Lower leg skin (tissue), 3 donors: ENCODE measurements around the gene MYCBP2.

Experiments
- CTCF ChIP-seq, 3 donors: fragments of 450-650 bp; IDR thresholded peaks; one replicate each; pipeline ENCODE4 v1.5.1; 2016; ENCODE audit warnings: antibody characterized with exemption in 3 of 3, mild to moderate bottlenecking in 3 of 3, moderate library complexity in 2 of 3
- POLR2A ChIP-seq, 2 donors: fragments of 450-650 bp; IDR thresholded peaks; one replicate each; pipeline ENCODE4 v1.6.1; 2016 to 2017; ENCODE audit warnings: antibody characterized with exemption in 2 of 2, mild to moderate bottlenecking in 1 of 2, moderate library complexity in 1 of 2

GRCh38 chr13:77001963-77002587 is 324.8 kb downstream of the MYCBP2 start:
- TF ChIP-seq CTCF (IDR thresholded peaks at IDR 0.05): no peak
- no peak for TF ChIP-seq POLR2A (IDR thresholded peaks at IDR 0.05)
